Mesothelial cell of epicardium (in vitro differentiated cells): ENCODE results near the gene DNPH1. TPM values are rescaled to one million over a fixed set of nuclear protein-coding genes. Genes with fewer than 3 reads are reported as not detected.

Experiments
- DNase-seq, 2 experiments: peaks; one replicate each; pipeline ENCODE4 v3.0.0; 2021; ENCODE audit warnings: low spot score in 2 of 2; ENCODE audit not compliant: unreplicated experiment in 2 of 2
- H3K27ac Mint-ChIP-seq: 2 replicates; pipeline ENCODE4 v1.8.0; 2021; ENCODE audit warnings: mixed read lengths
- H3K27me3 Mint-ChIP-seq: 2 replicates; pipeline ENCODE4 v1.8.0; 2021; ENCODE audit warnings: low read depth, mixed read lengths
- H3K36me3 Mint-ChIP-seq: 2 replicates; pipeline ENCODE4 v1.8.0; 2021; ENCODE audit warnings: mixed read lengths
- H3K4me1 Mint-ChIP-seq: 2 replicates; pipeline ENCODE4 v1.8.0; 2021; ENCODE audit warnings: mixed read lengths
- H3K4me3 Mint-ChIP-seq: 2 replicates; pipeline ENCODE4 v1.8.0; 2021; ENCODE audit warnings: mild to moderate bottlenecking, moderate library complexity, mixed read lengths
- H3K9me3 Mint-ChIP-seq: 2 replicates; pipeline ENCODE4 v1.8.0; 2021; ENCODE audit warnings: mixed read lengths
- total RNA-seq: library from RNA; stranded (reverse); gene quantifications from 3 replicates; pipeline ENCODE4 v1.2.1, GENCODE V29; 2021
- TF ChIP-seq, protein P1 (sequence below): fragments of 200-600 bp; sonication (generic); IDR thresholded peaks from one replicate; pipeline ENCODE4 v1.5.0; 2021; ENCODE audit warnings: antibody characterized with exemption; ENCODE audit not compliant: unreplicated experiment

The DNPH1 gene
- total RNA-seq, 1 donor from 2014 or later = 52.3 TPM

DNA sequence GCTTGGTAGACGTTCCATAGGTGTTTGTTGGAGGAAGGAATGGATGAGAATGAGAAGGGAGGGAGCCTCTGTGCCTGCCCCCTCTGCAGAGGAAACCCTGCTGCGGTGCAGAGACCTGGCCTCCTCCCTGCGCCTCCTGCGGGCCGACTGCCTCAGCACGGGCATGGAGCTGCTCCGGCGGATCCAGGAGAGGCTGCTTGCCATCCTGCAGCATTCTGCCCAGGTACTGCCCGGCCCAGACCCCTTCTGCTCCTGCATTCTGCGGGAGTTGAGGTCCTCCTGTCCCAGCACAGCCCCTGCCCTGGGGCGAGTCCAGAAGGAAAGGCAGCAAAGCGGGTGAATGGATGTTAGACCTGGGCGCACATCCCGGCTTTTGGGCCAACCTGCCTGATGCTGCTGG is 6.1 kb downstream of the DNPH1 start:
- TF ChIP-seq, protein P1, sequence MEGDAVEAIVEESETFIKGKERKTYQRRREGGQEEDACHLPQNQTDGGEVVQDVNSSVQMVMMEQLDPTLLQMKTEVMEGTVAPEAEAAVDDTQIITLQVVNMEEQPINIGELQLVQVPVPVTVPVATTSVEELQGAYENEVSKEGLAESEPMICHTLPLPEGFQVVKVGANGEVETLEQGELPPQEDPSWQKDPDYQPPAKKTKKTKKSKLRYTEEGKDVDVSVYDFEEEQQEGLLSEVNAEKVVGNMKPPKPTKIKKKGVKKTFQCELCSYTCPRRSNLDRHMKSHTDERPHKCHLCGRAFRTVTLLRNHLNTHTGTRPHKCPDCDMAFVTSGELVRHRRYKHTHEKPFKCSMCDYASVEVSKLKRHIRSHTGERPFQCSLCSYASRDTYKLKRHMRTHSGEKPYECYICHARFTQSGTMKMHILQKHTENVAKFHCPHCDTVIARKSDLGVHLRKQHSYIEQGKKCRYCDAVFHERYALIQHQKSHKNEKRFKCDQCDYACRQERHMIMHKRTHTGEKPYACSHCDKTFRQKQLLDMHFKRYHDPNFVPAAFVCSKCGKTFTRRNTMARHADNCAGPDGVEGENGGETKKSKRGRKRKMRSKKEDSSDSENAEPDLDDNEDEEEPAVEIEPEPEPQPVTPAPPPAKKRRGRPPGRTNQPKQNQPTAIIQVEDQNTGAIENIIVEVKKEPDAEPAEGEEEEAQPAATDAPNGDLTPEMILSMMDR = no peak
- Mint-ChIP-seq H3K4me1 (no peaks in the 10 kb centered on the region), H3K4me3 (no peak overlapping the region), H3K27me3 (no peaks in the 10 kb centered on the region), H3K36me3 (peaks cover 19% of the 10 kb centered on the region), H3K27ac (no peak overlapping the region), H3K9me3 (no peaks in the 10 kb centered on the region)
- no peak for DNase-seq

DNA sequence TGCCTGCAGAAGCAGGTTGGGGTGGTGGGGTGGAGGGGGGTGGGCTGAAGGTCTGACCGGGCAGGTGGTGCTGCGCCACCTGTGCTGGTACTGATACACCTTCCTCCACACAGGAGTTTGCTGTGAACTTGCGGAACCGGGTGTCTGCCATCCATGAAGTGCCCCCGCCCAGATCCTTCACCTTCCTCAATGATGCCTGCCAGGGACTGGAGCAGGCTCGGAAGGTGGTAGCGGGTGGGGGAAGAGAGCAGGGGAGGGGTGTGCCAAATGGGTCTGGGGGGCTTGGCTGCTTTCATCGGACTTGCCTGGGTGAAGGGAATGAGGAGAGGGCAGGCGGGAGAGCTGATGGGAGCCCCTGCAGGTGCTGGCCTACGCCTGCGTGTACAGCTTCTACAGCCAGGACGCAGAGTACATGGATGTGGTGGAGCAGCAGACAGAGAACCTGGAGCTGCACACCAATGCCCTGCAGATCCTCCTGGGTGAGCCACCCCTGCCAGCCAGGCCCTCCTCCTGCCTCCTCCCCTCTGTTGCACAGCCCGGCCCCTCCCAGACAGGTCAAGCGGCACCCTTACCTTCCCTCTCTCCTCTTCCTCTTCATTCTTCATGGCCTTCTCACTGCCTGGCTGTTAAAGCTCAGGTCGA is 6.7 kb downstream of the DNPH1 start:
- Mint-ChIP-seq H3K27ac (peak overlapping the region; percentile 50), H3K4me3 (no peak overlapping the region)

DNA sequence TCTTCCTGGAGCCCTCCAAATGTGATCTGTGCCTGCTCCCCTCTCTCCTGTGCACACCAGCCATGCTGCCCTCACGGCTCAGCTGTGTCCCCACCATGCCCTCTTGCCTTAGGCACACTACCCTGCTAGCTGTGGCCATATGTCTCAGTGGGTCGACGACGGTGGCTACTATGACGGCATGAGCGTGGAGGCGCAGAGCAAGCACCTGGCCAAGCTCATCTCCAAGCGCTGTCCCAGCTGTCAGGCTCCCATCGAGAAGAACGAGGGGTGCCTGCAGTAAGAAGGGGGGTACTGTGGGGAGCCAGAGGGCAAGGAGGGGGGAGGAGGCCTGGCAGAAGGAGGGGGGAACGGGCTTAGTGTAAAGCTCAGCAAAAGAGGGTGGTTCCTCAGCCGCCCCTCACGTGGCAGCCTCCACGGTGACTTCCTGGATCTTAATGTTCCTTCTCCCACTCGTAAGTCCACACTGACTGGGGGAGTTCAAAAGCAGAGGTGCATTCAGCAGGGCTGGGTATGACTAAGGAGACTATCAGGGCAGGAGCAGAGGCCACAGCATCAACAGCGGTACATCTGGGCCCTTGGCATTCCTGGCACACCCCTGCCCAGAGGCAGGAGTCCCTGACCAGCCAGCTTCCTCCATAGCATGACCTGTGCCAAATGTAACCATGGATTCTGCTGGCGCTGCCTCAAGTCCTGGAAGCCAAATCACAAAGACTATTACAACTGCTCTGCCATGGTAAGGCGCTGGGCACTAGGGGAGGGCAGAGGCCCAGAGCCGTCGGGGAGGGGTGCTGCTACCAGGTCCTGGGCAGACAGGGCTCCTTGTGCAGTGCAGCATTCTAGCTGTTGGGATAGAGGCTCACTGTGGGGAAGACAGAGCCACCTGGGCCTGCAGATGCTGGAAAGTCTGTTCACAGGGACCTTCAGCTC is 8.0 kb downstream of the DNPH1 start:
- peaks cover 25% of the 10 kb centered on the region for H3K36me3 Mint-ChIP-seq
- H3K4me1 Mint-ChIP-seq = no peaks in the 10 kb centered on the region
- no peaks in the 10 kb centered on the region for H3K27me3 Mint-ChIP-seq
- H3K9me3 Mint-ChIP-seq = no peaks in the 10 kb centered on the region
- DNase-seq = no peak
- no peak overlapping the region for H3K4me3 Mint-ChIP-seq
- TF ChIP-seq, protein P1 = no peak
- H3K27ac Mint-ChIP-seq = no peak overlapping the region

More for the DNA sequence above, 6.7 kb downstream of the DNPH1 start:
- H3K9me3 Mint-ChIP-seq = no peaks in the 10 kb centered on the region
- H3K27me3 Mint-ChIP-seq = no peaks in the 10 kb centered on the region
- no peak for DNase-seq
- peaks cover 22% of the 10 kb centered on the region for H3K36me3 Mint-ChIP-seq
- no peaks in the 10 kb centered on the region for H3K4me1 Mint-ChIP-seq
- TF ChIP-seq, protein P1 = no peak

DNA sequence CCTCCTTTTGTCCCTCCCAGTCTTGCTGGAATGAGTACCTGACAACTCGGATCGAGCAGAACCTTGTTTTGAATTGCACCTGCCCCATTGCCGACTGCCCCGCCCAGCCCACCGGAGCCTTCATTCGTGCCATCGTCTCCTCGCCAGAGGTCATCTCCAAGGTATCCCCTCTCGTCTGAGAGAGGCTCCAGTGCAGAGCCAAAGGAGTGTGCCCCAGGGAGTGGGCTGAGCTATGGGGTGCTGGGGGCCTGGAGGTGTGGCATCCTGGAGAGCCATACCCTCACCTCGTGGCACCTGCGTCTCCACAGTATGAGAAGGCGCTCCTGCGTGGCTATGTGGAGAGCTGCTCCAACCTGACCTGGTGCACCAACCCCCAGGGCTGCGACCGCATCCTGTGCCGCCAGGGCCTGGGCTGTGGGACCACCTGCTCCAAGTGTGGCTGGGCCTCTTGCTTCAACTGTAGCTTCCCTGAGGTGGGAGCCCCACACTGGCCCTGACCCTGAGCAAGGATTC is 8.8 kb downstream of the DNPH1 start:
- no peak overlapping the region for H3K4me3 Mint-ChIP-seq
- H3K27ac Mint-ChIP-seq = no peak overlapping the region
- no peaks in the 10 kb centered on the region for H3K4me1 Mint-ChIP-seq
- no peak for DNase-seq
- no peaks in the 10 kb centered on the region for H3K27me3 Mint-ChIP-seq
- H3K36me3 Mint-ChIP-seq = peaks cover 22% of the 10 kb centered on the region
- no peaks in the 10 kb centered on the region for H3K9me3 Mint-ChIP-seq
- TF ChIP-seq, protein P1 = no peak

DNA sequence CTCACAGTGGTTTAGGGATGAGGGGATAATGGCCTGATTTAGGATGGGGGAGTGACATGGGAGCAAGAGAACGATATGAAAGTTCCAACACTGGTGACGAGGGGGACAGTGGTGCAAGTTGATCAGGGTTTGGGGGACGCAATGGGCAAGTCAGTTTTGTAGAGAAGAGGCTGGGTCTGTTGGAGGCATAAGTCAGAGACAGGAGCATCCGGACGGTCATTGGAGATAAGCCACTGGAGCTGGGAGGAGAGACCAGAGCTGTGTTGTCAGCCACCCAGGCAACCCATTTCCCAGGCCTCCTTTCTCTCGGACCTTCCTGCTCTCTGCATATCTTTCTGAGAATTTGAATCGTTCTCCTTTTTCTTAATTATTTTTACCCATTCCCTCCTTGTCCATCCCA is 9.5 kb downstream of the DNPH1 start:
- H3K4me1 Mint-ChIP-seq = no peaks in the 10 kb centered on the region
- no peaks in the 10 kb centered on the region for H3K27me3 Mint-ChIP-seq
- H3K36me3 Mint-ChIP-seq = peaks cover 25% of the 10 kb centered on the region
- H3K4me3 Mint-ChIP-seq = no peak overlapping the region
- no peak overlapping the region for H3K27ac Mint-ChIP-seq
- H3K9me3 Mint-ChIP-seq = no peaks in the 10 kb centered on the region
- TF ChIP-seq, protein P1 = no peak
- DNase-seq = no peak
